HL-60 (cell line): ENCODE data around the gene INAVA.

Source experiments
- CTCF ChIP-seq: IDR thresholded peaks from one replicate; pipeline ENCODE4 v1.5.1; 2011; ENCODE audit warnings: low read length, control low read depth, inconsistent platforms; ENCODE audit not compliant: insufficient read depth
- GABPA ChIP-seq: IDR thresholded peaks from 2 replicates; pipeline ENCODE4 v1.6.1; 2012; ENCODE audit warnings: low read depth
- POLR2AphosphoS5 ChIP-seq: IDR thresholded peaks from 2 replicates; pipeline ENCODE4 v1.6.1; 2012; ENCODE audit warnings: low read depth
- TF ChIP-seq, protein P1 (sequence below): IDR thresholded peaks from 2 replicates; pipeline ENCODE4 v1.6.1; 2012; ENCODE audit warnings: low read depth; ENCODE audit not compliant: insufficient replicate concordance

DNA sequence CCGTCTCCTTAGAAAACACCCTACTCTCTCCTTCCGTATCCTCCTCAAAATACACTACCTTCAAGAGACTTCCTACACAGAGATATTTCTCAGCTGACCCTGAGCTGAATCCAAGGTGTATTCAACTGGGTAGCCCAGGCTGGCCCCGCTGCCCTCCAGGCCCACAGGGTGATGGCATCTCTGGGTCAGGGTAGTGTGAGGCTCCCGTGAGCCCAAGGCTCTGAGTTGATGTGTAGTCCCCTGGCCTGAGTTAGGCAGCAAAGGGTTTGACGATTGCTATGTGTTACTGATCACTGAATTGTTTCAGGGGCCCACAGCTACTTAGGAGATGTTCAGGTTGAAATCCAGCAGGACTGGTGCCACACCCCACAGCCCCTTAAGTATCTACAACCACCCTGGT, 6.7 kb downstream of the INAVA start:
- no peak for TF ChIP-seq CTCF
- no peak for TF ChIP-seq POLR2AphosphoS5
- TF ChIP-seq, protein P1, sequence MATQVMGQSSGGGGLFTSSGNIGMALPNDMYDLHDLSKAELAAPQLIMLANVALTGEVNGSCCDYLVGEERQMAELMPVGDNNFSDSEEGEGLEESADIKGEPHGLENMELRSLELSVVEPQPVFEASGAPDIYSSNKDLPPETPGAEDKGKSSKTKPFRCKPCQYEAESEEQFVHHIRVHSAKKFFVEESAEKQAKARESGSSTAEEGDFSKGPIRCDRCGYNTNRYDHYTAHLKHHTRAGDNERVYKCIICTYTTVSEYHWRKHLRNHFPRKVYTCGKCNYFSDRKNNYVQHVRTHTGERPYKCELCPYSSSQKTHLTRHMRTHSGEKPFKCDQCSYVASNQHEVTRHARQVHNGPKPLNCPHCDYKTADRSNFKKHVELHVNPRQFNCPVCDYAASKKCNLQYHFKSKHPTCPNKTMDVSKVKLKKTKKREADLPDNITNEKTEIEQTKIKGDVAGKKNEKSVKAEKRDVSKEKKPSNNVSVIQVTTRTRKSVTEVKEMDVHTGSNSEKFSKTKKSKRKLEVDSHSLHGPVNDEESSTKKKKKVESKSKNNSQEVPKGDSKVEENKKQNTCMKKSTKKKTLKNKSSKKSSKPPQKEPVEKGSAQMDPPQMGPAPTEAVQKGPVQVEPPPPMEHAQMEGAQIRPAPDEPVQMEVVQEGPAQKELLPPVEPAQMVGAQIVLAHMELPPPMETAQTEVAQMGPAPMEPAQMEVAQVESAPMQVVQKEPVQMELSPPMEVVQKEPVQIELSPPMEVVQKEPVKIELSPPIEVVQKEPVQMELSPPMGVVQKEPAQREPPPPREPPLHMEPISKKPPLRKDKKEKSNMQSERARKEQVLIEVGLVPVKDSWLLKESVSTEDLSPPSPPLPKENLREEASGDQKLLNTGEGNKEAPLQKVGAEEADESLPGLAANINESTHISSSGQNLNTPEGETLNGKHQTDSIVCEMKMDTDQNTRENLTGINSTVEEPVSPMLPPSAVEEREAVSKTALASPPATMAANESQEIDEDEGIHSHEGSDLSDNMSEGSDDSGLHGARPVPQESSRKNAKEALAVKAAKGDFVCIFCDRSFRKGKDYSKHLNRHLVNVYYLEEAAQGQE: no peak
- no peak for TF ChIP-seq GABPA
